Muscle layer of colon (tissue), 2 donors: ENCODE data around the gene MR1.

Source experiments
- H3K27ac ChIP-seq: one replicate; pipeline ENCODE4 v1.7.0; 2013; ENCODE audit warnings: low read depth, mild to moderate bottlenecking, low read length, moderate library complexity
- H3K27me3 ChIP-seq, 2 donors: one replicate each; pipeline ENCODE4 v1.7.0; 2013; ENCODE audit warnings: low read length in 2 of 2, mild to moderate bottlenecking in 2 of 2; ENCODE audit not compliant: insufficient read depth in 2 of 2, control insufficient read depth in 1 of 2
- H3K36me3 ChIP-seq: one replicate; pipeline ENCODE4 v1.7.0; 2013; ENCODE audit warnings: mild to moderate bottlenecking, low read length; ENCODE audit not compliant: insufficient read depth
- H3K4me1 ChIP-seq: one replicate; pipeline ENCODE4 v1.7.0; 2013; ENCODE audit warnings: mild to moderate bottlenecking, low read length; ENCODE audit not compliant: insufficient read depth
- H3K4me3 ChIP-seq, 2 donors: one replicate each; pipeline ENCODE4 v1.7.0; 2013; ENCODE audit warnings: low read length in 2 of 2, low read depth in 1 of 2, mild to moderate bottlenecking in 1 of 2, moderate library complexity in 1 of 2
- H3K9ac ChIP-seq: one replicate; pipeline ENCODE4 v1.7.0; 2013; ENCODE audit warnings: low read length
- H3K9me3 ChIP-seq: one replicate; pipeline ENCODE4 v1.7.0; 2013; ENCODE audit warnings: mild to moderate bottlenecking, low read length
- donor health status: abdominal sarcoma.
- donor health status: Adenocarcinoma of cecum.

The MR1 gene

DNA sequence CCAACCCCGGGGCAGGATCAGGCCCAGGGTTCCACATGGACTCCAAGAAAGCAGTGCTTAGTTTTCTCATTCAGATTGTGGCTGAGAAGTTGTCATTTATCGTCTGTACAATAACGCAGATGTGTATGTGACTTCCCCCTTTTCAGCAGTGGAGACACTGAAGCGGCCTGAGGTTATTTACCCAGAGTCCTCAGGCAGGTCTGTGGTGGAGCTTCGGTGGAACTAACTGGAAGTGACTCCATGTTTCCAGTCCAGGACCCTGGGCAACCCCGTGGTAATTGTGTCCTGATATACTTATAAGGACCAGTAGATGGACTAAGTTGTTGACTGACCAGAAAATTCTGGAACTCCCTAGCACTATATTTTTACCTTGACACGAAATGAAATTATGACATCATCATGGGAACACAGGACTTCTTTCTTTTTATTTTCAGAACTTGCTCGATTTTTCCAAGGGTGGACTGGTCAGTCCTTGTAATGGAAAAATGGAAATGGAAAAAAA is 53.7 kb downstream of the MR1 start:
- Histone ChIP-seq H3K9me3 (no peaks in the 10 kb centered on the region), H3K36me3 (no peaks in the 10 kb centered on the region), H3K27ac (no peak overlapping the region), H3K27me3 (no peaks in the 10 kb centered on the region), H3K9ac (no peak overlapping the region), H3K4me3 (no peak overlapping the region), H3K4me1 (peaks cover 15% of the 10 kb centered on the region)

DNA sequence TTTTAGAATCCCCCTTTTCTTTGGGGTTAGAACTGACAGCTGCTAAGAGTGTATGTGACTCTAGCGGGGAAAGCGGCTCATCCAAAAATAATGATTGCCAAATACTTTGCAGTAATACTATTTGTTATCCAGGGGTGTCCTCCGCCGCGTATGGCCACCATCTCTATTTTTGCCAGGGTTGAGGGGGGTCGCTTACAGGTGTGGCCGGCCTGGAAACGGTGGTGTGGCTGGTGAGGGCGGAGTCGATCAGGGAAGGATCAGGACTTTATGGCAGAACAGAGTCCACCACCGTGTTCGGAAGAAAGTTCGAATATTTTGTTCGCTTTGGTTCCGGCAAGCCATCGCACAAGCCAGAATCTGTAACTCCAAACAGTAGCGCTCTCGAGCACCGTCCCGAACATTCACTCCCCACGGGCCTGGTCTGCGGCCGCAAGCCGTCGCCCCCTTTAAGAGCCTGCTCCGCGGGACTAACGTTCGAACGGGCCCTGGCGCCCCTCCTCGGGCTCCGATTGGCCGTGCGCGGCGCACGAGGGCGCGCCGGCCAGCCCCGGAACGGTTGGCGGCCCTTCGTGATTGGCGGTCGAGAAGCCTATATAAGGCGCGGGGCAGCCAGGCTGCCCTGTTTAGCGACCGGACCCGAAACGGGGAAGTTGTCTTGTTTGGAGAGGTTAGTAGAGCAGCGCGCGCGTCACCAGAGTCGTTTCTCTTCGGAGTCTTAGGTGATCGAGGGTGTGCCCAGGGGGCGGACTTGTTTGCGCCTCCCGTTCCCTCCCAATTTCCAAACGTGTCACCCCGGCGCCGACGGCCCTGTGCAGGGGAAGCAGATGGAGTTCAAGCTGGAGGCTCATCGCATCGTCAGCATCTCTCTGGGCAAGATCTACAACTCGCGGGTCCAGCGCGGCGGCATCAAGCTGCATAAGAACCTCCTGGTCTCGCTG is 54.6 kb downstream of the MR1 start, which contains the start of gene IER5:
TSS of gene IER5 (plus strand) at position 622 of the 938 bp plus-strand sequence. CDS start at position 825, 203 bp downstream.
- Histone ChIP-seq H3K4me3 (peak within 1 kb of the TSS; percentile 53 to 86), H3K36me3 (no peaks in the 10 kb centered on the region), H3K27me3 (no peaks in the 10 kb centered on the region), H3K4me1 (peaks cover 15% of the 10 kb centered on the region), H3K9ac (peak within 1 kb of the TSS; percentile 91), H3K9me3 (no peaks in the 10 kb centered on the region), H3K27ac (peak within 1 kb of the TSS; percentile 97)

DNA sequence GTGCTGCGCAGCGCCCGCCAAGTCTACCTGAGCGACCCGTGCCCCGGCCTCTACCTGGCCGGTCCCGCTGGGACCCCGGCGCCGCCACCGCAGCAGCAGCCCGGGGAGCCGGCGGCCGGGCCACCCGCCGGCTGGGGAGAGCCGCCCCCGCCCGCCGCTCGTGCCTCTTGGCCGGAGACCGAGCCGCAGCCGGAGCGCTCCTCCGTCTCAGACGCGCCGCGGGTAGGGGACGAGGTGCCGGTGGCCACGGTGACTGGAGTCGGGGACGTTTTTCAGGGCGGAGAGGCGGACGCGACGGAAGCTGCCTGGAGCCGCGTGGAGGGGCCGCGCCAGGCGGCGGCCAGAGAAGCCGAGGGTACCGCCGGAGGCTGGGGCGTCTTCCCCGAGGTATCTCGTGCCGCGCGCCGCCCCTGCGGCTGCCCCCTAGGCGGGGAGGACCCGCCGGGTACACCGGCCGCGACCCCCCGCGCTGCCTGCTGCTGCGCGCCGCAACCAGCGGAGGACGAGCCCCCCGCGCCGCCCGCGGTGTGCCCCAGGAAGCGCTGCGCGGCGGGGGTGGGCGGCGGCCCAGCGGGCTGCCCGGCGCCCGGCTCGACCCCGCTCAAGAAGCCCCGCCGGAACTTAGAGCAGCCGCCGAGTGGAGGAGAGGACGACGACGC is 55.4 kb downstream of the MR1 start:
- Histone ChIP-seq H3K36me3 (no peaks in the 10 kb centered on the region), H3K9ac (peak overlapping the region; percentile 91), H3K27ac (peak overlapping the region; percentile 97), H3K4me3 (peak overlapping the region; percentile 53 to 86), H3K9me3 (no peaks in the 10 kb centered on the region), H3K4me1 (peaks cover 15% of the 10 kb centered on the region), H3K27me3 (no peaks in the 10 kb centered on the region)

DNA sequence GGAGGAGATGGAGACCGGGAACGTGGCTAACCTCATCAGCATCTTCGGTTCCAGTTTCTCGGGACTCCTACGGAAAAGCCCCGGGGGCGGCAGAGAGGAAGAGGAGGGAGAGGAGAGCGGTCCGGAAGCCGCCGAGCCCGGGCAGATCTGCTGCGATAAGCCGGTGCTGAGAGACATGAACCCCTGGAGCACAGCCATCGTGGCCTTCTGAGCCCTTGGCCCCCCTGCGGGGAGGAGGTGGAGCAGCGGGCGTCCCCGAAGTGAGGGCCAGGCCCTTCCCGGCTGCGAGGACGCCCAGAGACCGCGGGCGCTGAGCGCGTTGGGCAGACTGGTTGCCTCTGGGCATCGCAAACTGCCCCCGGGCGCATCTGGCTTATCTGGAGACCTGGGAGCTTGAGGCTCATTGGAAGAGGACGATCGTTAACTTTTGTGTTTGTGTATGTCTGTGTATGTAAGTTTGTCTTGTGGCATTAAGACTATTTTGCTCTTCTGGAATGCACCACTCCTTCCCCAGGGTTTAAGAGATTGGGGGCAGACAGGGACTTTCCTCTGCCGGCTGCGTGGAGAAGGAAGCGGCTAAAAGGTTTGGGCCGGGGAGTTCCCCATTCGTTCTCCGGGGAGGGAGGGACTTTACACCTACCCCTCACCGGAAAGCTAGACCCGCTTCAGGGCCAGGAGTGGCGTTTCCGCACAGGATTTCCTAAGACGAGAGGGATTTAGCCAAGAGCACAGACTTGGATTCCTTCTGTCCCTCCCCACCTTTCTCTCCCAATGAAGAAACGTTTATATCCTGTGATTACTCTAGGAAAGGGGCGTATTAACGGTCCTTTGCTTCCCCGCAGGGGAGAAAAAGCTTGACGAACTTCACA is 56.1 kb downstream of the MR1 start:
- peak overlapping the region; percentile 53 to 86 for H3K4me3 ChIP-seq
- no peaks in the 10 kb centered on the region for H3K9me3 ChIP-seq
- H3K36me3 ChIP-seq: no peaks in the 10 kb centered on the region
- H3K27me3 ChIP-seq: no peaks in the 10 kb centered on the region
- peaks cover 22% of the 10 kb centered on the region for H3K4me1 ChIP-seq
- H3K9ac ChIP-seq: peak overlapping the region; percentile 91
- H3K27ac ChIP-seq: peak overlapping the region; percentile 97

DNA sequence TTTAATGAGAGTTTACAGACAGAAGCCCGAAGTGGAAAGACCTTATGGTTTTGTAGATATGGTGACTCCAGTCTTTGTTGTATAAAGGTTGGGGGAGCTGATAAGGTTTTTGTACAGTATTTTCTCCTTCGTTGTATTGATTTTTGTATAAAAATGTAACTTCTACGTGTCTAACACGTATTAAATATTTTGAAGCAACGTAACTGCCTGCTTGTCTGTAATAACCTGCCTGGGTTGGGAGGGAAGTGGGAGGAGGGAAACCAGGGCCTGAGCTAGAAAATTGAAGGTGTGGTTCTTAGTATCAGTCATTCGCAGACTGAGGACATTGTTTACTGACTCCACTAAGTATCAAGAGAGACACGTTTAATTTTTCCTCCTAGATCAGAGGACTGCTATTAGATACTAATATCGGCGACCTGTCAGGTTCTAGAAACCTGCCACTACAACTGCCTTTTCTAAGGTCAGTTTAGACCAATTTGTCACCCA is 56.9 kb downstream of the MR1 start:
- peak overlapping the region; percentile 53 to 86 for H3K4me3 ChIP-seq
- peak overlapping the region; percentile 97 for H3K27ac ChIP-seq
- no peaks in the 10 kb centered on the region for H3K9me3 ChIP-seq
- peaks cover 30% of the 10 kb centered on the region for H3K4me1 ChIP-seq
- no peaks in the 10 kb centered on the region for H3K36me3 ChIP-seq
- H3K27me3 ChIP-seq: no peaks in the 10 kb centered on the region
- peak overlapping the region; percentile 91 for H3K9ac ChIP-seq

DNA sequence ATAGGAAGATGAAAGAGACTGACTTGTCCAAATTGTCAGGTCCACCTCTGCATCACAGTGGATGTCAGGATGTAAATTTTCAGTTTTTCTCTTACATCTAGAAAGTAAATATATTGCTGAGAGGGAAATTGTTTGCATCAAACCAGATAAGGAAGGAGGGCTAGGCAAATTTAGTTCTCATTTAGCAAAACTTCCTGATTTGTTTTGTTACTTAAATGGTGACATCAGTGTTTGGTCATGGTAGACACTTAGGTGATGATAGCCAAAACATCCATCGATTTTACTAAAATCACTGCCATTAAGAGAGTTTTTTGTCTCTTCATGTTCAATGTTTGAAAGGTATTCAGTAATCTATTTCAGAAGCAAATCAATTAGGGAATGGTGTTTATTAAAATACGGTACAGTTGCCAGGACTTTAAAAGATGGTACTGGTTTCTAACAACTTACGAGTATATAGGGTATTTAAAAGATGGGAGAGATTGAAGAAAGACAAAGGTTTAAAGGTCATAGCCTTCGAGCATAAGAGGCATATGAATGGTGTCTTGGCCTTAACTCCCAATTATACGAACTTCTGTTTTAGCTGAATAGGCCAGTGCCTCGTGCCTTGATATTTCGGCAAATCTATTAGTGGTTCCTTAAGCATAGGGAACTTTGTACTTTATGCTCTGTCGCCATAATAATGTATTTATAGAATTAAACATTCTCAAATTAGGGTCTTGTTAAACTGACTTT is 57.7 kb downstream of the MR1 start:
- Histone ChIP-seq H3K4me3 (peak overlapping the region in 1 of 2 donors; percentile 53), H3K4me1 (peaks cover 37% of the 10 kb centered on the region), H3K9ac (no peak overlapping the region), H3K27me3 (no peaks in the 10 kb centered on the region), H3K27ac (peak overlapping the region; percentile 97), H3K9me3 (no peaks in the 10 kb centered on the region), H3K36me3 (no peaks in the 10 kb centered on the region)

DNA sequence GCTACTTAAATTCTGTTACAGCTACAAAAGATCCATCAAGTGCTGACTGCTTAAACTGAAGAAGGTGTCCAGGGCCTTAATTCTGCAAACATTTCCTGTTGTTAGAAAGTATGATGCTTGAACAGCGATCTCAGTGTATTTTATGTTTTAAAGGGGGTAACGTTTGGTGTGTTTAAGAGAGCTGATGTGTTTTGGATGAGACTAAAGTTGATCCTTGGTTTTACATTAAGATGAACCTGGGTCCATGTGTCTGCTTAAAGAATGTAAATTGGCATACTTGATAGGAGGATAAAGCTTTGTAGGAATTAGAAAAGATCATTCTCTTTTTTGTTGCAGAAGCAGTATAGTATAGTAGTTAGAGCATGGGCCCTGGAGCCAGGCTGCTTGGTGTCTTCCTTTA is 58.3 kb downstream of the MR1 start:
- H3K36me3 ChIP-seq: no peaks in the 10 kb centered on the region
- no peak overlapping the region for H3K27ac ChIP-seq
- H3K27me3 ChIP-seq: no peaks in the 10 kb centered on the region
- H3K9ac ChIP-seq: no peak overlapping the region
- no peaks in the 10 kb centered on the region for H3K9me3 ChIP-seq
- H3K4me3 ChIP-seq: peak overlapping the region in 1 of 2 donors; percentile 17
- peaks cover 37% of the 10 kb centered on the region for H3K4me1 ChIP-seq

DNA sequence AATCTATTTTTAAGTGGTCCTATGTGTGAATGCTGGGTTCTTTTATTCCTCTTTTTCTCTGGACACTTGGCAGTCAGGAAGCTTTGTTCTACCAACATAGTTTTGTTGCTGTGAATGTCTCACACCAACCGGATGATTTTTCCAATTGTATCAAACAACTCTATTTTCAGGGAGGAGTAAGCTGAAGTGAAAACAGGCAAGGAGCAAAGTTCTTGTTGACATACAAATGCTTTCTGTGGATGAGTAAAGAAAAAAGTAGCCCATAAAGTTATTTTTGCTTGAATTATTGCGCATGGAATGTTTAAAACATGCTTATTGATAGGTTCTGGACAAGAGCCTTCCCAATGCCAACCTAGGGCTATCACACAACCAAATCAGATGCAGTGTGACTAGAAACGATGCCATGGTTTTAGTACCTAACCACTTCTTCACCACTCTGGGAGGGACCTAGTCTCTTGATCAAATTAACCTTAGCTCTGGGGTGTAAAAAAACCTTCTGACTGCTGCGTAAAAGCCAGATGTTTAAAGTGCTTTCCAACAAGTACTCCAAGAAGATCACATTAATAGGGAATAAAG is 59.2 kb downstream of the MR1 start:
- Histone ChIP-seq H3K4me1 (peaks cover 36% of the 10 kb centered on the region), H3K27ac (peak overlapping the region; percentile 3), H3K36me3 (no peaks in the 10 kb centered on the region), H3K4me3 (no peak overlapping the region), H3K27me3 (no peaks in the 10 kb centered on the region), H3K9me3 (no peaks in the 10 kb centered on the region), H3K9ac (no peak overlapping the region)

DNA sequence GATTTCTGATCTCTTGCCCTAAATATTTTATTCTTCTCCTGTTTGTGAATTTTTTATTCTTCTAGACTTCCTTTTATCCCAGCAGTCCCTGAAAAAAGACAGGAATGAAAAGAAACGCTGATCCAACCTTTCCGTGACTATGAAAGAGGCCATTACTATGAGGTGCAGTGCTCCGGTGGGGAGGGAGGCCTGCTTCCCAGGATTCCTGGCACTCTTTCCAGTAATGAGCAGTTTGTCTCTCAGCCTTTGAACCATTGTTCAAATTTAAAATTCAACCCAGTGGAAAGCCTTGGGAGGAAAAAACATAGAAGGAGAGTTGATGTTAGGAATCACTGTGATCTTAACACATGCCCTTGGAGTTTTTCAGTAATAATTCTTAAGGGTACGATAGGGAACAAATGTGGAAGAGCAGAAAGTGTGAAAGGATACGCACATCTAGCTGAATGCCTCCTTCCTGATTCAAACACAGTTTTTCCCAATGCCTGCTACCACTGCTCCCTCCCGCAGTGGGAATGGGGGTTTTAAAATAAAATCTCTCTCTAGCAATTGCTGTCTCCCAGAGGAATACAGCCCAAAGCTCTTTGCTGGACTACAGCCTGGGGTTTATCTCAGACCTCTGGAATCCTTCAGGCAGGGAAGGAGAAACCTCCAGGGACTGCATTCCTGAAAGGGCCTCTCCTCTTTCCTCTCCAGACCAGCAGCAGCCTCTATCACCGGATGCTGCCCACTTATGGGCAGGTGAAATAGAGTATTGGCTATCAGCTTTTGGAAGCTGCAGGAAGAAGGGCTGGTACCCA is 60.8 kb downstream of the MR1 start:
- peaks cover 33% of the 10 kb centered on the region for H3K4me1 ChIP-seq

More for the DNA sequence above, 60.8 kb downstream of the MR1 start:
- no peak overlapping the region for H3K9ac ChIP-seq
- H3K9me3 ChIP-seq: no peaks in the 10 kb centered on the region
- H3K36me3 ChIP-seq: no peaks in the 10 kb centered on the region
- peak overlapping the region; percentile 45 for H3K27ac ChIP-seq
- no peaks in the 10 kb centered on the region for H3K27me3 ChIP-seq
- no peak overlapping the region for H3K4me3 ChIP-seq
